NCI-H2171 (cell line): ENCODE results near the gene MAPRE2.
"Not testable (repeated sequence)": the region's sequence is repeated elsewhere in the genome, so short reads cannot be mapped to it uniquely, and the experiment has no call there.

Experiments
- DNase-seq: peaks from one replicate; lab custom pipeline; 2025; lab: John Stamatoyannopoulos, UW

The MAPRE2 gene

DNA sequence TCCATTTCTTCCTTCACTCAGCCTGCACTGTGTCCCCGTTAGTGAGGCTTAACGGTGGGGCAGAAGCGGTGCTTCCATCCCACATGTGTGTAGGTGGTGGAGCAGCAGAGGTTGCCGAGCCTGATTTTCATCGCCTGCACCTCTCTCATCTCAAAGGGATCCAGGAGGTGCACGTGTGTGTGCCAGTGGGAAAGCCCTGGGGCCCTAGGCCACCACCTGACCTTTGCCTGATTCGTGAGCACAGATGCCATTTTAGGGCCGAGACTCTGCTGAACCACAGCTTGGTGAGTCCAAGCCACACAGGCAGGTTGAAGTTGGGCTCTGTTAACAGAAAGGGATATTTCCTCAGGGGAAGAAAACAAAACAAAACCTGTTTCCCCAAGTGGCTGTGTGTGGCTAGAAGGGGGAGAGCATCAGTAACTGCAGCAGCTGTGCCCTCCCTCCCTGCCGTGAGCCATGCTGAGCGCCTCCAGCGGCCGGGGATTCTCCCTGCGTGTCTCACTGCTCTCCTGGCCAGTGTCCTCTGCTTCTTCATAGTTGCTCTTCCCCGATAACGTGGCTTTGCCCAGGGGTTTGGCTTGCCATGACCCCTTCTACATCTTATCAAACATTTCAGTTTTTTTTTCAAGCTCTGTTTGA, 81.5 kb downstream of the MAPRE2 start:
- peak; percentile 78 for DNase-seq

DNA sequence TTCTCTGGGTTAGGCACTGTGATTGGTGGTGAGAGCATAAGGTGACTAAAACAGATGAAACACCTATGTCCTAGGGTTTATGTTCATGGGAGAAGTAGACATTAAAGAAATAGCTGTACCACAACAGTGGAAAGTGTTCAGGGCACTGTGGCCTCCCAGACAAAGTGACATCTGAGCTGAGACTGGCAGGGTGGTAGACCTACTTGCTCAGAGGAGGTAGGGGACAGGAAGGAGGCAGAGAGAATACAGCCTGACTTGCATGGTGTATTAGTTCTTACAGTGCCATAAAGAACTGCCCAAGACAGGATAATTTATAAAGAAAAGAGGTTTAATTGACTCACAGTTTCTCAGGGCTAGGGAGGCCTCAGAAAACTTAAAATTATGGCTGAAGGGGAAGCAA, 82.6 kb downstream of the MAPRE2 start:
- no peak for DNase-seq

DNA sequence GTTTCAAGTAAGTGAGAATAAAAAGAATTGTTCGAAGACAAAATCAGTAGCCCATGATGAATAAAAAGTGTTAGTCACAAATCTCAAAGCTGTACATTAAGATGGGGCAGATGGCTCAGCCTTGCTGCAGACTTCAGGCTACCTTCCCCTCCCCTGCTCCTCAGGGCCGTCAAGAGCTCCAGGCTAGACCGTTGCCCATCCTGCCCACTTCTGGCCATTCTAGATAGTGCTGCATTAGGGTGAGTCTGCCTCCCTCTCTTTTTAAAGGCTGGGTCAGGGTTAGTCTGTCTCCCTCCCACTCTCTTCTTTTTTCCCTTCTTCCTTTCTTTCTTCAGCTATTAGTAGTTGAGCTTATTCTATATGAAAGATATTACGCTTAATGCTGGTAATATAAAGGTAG, 86.0 kb downstream of the MAPRE2 start:
- no peak for DNase-seq

DNA sequence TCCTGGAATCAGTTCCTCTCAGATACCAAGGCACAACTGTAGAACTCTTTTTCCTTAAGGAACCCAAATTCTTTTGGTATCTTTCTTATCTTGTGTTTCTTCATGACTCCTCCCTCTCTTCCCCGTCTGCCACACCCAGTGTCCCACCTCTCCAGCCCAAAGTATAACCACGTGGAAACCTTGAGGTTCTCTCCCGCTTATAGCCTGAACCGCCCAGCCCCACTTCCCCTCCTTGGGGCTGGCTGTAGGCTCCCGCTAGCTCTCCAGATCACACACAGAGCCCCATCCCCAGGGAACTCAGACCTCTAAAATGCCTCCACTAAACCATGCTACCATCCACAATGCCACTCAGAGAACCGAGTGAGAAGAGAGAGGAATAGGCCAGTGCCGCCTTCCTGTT, 87.5 kb downstream of the MAPRE2 start:
- no peak for DNase-seq

DNA sequence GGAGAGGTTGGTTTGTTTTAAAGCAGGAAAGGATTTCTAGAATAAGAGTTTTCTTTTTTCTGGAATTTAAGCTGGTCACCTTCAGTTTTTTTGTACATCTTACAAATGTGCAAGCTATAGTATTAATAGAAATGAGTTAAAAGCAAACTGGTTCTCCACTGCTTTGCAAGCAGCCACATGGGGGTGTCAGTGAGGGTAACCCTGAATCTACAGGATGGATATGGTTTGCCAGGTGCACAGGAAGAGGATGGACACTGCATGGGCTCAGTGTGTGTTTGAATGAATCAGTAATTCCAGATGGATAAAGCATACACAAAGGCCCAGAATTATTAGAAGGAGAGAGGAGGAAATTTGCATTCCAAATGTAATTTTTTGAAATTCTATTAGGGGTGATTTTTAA, 89.0 kb downstream of the MAPRE2 start:
- DNase-seq: no peak

DNA sequence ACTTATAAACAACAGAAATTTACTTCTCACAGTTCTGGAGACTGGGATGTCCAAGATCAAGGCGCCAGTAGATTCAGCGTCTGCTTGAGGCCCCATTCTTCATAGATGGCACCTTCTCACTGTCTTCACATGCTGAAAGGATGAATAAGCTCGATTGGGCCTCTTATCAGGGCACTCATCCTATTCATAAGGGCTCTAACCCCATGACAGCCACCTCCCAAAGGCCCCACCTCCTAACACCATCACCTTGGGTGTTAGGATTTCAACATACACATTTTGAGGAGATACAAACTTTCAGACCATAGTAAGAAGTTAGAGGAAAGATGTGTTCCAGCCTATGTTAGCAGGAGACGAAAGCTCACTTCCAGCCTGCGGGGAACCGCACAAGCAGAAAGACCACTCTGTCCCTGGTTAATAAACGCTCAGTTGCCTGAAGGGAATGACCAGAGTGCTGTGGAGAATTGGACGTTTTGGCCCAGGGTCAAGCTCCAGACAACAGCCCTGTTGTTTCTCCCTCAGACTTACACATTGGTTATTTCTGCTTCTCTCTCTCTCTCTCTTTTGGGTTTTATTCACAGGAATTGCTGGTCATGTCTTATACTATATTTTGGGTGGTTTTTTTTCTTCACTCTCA, 90.3 kb downstream of the MAPRE2 start:
- DNase-seq: no peak

DNA sequence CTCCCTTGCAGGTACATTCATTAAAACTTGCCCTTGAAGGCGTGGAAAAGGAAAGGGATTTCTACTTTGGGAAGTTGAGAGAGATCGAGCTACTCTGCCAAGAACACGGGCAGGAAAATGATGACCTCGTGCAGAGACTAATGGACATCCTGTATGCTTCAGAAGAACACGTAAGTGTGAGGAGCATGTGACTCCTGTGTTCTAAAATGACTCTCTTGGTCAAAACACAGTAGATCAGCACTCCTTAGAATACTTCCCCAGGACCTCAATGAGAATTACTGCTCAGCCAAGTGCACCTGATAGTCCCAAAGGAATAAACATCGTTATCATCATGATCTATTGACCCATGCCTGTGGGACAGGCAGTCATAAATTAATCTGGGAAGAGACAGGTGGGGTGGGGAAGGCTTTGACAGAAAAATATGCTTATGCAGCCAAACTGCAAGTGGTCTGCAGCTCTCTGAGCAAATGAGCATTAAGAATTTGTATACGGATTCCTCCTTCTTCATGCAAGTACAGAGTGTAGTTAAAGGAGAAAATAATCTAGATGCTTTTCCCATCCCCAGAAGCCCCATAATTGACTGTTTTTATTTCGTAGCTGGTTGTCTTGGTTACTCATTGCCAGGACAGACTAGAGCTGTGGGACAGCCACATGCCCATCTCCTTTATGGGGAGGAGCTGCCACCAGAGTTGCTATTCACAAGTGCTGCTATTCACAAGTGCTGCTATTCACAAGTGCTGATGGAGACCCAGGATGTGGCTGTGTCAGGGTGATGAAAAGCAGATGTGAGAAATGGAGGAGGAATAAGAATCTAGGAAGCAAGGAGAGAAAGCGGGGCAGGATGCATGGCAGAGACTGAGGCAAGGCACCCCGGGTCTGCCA, 91.0 kb downstream of the MAPRE2 start:
- DNase-seq: no peak

DNA sequence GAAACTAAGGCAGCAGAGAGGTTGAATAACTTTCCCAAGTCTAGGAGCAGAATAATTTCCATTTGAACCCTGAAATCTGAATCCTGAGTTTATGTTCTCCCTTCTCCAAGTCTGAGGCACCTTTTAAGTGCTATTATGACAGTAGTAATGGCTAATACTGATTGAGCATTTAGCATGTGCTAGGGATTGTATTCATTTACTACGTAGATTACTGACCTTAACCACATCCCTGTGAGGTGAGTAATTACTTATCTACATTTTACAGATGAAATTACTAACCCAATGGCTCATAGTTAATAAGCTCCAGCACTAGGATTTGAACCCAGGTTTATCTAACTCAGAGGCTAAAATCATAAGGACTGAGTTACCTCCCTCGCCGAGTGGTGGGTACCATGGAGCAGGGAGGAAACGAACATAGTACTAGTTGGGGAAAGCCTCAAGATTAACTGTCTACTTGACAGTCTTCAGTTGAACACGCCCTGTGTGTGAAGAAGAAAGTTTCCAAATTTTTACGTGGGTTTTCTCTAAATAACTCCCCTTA, 93.0 kb downstream of the MAPRE2 start:
- no peak for DNase-seq

DNA sequence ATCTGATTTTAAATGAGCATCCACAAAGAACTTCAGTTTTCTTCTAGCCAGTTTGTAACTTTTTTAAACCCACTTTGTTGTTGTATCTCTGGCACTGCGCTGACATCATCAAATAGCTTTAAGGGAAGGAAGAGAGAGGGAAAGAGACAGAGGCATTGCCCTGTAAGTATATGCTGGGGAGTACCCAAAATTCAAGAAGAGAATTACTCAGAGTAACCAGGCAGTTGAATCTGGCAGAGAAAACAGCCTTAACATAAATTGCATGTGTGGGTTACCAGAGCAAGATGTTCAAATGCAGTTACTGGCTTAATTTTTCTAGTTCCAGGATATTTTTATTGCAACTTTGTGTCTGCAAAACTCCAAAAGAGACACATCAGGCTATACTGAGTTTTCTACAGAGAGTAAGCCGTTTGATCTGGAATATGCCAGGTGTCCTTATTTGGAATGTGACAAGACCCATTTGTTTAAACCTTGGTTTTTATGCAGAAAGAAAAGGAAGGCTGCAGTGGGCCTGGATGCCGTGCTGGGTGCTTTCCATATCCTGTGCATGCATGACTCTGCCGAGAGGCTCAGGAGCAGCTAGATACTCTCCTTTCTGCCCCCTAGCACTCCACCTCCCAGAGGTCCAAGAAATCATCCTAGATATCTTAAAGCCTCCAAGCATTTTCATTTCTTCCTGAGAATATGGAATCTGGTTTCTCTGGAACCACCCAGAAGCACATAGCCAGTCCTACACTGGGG, 93.7 kb downstream of the MAPRE2 start:
- no peak for DNase-seq

DNA sequence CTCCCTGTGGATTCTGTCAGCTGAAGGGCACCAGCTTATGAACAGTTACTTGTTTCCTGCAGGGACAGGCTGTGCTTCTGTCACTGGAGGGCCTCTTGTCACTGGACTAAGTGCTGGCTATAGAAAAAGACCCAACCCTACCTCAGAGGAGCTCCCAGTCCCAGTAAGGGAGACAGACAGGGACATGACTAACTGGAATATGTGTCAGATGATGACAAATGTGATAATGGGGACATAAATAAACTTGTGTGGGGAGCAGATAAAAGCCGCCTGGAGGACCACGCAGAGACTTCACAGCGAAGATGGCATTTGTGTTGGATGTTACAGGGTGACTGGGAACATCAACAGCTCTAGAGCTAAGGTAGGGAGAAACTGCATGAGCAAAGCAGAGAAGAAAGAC, 95.0 kb downstream of the MAPRE2 start:
- no peak for DNase-seq

DNA sequence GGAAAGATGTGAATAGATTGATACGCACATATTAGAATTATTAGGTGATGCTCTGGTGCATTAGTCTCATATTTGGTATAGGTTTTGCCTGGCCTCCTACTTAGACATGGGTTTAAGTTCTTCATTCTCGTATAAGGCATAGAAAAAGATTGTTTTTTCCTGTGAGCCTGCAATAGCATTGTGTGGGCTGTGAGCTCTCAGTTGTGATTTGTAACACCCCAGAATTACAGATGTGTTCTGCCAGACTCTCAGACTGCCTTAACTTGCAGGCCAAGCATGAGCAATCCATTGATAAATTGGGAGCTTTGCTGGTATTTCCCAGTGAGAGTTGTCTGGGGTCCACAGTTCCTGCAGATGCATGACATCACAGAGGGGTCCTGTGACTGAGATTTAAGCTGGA, 95.7 kb downstream of the MAPRE2 start:
- DNase-seq: no peak

DNA sequence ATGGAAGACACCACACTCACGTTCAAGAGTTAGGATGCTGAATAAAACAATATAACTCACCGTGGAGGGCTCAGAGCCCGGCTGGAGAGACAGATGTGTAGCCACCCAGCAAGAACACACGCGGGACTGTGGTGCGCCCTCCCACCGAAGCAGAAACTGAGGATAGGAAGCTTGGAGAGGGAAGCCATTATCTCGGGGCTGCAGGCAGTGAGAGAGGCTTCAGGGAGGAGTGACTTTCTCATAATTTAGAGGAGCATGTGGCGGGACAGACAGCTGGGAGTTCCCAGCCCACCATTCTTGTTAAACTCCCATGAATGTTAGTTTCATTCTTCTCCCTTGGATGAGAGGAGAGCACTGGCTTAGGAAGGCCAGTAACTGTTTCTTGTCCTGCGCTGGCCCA, 96.4 kb downstream of the MAPRE2 start:
- DNase-seq: no peak

DNA sequence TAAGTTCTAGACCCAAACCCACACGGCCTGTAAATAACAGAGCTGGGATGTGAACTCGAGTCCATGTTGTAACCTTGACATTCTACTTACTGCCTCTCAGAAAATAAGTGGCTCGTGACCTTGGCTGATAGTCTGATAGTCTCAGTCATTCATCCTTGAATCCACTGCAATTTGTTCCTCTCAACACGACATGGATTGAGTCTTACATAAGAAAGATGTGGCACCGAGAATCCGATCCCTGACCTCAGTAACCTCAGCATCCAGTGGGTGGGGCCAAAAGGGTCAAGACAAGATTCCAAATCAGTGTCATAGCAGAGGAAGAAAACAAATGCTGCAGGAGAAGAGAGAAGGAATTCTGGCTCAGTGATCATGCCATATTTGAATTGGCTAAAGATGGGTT, 97.6 kb downstream of the MAPRE2 start:
- DNase-seq: no peak

DNA sequence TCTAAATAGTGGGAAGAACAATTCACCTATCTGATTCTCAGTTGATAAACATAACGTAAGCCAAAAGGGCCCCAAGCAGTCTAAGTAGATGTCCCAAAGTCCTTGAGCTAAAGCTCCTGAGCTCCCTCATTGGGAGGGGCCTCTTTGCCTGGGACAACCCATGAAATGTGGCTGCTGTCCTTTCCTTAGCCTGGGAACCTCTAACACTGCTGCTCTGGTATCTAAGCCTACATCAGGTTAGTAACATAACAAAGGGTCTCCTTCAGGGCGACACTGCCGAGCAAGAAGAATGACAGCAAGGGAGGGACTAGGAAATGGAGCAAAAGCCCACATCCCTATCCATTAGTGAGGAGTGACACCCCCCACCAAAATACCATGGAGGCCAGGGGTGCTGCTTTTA, 98.3 kb downstream of the MAPRE2 start:
- DNase-seq: no peak

DNA sequence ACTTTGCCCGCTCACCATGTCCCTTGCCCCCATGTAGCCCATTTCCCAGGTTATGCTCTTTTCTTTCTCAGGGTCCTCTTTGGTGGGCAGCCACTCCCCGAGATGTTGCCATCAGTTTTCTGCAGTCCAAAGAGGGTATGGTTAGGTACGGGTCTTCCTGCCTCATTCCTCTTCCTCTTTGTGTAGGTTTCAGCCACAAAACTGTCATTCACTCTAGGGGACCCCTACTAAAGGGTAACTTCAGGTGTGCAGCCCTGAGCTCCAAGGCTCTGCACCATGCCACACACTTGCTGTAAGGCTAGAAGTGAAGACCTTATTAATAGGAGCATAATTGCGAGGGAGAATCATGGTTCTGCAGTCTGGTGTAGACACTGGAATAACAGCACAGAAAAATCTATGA, 99.9 kb downstream of the MAPRE2 start:
- no peak for DNase-seq

DNA sequence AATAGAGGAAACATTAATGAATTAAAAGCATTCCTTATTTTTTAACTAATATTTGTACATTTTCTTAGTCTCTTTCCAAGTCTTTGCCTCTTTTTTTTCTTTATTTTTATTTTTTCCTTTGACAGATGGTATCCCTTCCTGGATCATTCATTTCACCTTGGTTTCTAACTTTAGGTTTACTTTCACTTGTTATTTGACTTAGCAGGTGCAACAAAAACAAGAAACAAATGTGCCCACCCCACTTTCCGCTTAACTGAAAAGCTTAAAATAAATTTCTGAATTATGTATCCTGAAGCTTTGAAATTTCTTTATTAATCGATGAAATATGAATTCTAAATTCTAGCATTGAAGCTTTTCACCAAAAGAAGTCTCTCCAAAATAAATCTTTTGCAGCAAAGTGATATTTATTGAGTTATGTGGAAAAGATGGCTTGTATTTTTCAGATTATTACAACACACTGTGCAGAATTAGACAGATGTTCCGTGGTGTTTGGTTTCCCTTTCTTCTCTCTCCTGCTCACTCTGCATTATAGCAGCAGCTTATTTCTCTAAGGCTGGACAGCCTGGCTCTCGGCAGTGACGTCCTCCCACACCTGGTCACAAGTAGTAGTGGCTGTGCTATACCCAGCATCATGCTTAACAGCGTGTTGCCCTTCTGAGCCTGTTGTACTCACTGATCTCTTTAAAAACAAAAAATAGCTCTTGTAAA, 100.5 kb downstream of the MAPRE2 start:
- no peak for DNase-seq

DNA sequence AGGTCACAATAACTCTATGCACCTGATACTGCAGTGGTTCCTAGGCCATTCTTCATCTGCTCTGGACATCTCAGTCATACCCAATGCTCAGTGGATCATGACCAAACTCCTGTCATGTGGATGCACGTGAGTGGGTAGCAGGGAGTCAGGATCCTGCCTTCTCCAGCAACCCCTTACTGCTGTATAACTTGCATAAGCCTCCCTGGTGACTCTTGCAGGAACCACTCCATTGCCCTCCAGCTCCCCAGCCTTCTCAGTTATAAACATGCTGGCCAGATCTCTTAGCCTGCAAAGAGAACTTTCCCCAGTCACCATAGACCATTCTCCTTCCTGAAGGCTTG, 101.0 kb downstream of the MAPRE2 start:
- DNase-seq: no peak

DNA sequence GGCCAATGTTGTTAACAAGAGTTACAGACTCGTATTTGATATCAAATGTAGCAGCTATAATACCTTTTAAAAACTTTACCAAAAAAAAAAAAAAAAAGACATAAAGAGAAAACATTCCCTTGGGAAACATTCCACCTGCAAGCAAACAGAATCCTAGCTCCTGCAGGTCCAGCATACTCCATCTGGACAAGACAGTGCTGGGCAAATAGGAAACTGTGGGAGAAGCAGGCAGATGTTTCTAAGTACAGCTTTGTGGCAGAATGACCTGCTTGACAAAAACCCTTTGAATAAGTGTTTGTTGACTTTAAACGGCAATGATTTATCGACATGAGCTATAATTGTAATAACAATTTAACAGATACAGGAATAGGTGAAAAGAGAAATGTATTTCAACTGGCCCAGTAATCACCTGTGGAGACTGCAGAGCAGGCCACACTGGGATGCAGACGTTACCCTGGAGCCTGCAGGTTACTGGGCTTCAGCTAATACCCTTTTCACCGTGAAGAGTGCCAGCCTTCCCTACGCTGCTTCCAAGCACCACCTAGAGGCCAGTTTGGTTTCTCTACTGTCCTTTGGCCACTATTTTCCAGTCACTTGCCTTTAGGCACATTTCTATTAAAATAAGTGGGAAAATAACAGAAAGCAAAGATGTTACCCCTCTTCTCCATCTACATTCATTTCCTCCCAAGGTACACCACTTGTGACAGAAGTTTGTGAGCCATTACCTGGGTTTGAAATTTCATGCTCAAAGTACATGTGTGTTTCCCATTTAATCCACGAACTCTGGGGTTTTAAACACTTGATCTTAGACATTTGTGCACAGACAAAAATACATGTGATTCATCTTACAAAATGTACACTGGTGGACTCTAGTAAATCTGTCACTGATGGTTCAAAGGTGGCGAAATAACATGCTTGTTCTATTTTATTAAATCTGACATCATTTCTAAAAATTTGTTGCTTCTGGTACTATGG, 102.7 kb downstream of the MAPRE2 start:
- DNase-seq: peak; percentile 52

DNA sequence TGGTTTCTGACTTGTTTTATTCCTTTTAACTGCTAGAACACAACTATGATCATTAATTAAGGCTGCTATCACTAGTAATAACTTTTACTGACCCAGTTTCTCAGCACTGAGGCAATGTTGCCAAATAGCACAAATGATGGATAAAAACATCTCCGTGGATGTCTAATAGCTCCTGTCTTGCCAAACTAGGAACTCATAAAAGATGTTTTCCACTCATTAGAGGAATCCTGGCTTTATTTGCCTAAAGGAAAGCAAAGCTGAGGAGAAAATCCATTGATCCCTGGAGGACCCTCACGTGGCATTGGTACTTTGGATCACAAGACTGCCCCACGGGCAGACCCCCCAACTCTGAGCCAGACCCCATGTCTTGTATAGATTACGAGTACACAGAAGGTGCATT, 103.5 kb downstream of the MAPRE2 start:
- no peak for DNase-seq

DNA sequence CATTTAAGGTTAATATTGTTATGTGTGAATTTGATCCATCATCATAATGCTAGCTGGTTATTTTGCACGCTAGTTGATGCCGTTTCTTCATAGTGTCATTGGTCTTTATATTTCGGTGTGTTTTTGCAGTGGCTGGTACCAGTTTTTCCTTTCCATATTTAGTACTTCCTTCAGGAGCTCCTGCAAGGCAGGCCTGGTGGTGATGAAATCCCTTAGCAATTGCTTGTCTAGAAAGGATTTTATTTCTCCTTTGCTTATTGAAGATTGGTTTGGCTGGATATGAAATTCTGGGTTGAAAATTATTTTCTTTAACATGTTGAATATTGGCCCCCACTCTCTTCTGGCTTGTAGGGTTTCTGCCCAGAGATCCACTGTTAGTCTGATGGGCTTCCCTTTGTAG, 109.0 kb downstream of the MAPRE2 start:
- DNase-seq: not testable (repeated sequence)
